Medulla oblongata (tissue), 1 donor: ENCODE results near the gene OSBP.
A peak's percentile ranks its signal among the peaks of the same experiment; 100 is the strongest.
"Not testable (repeated sequence)": the region's sequence is repeated elsewhere in the genome, so short reads cannot be mapped to it uniquely, and the experiment has no call there.

Source experiments
- DNase-seq: peaks from one replicate; pipeline ENCODE4 v3.0.0-alpha.2; 2015; ENCODE audit errors: extremely low spot score

The OSBP gene, protein sequence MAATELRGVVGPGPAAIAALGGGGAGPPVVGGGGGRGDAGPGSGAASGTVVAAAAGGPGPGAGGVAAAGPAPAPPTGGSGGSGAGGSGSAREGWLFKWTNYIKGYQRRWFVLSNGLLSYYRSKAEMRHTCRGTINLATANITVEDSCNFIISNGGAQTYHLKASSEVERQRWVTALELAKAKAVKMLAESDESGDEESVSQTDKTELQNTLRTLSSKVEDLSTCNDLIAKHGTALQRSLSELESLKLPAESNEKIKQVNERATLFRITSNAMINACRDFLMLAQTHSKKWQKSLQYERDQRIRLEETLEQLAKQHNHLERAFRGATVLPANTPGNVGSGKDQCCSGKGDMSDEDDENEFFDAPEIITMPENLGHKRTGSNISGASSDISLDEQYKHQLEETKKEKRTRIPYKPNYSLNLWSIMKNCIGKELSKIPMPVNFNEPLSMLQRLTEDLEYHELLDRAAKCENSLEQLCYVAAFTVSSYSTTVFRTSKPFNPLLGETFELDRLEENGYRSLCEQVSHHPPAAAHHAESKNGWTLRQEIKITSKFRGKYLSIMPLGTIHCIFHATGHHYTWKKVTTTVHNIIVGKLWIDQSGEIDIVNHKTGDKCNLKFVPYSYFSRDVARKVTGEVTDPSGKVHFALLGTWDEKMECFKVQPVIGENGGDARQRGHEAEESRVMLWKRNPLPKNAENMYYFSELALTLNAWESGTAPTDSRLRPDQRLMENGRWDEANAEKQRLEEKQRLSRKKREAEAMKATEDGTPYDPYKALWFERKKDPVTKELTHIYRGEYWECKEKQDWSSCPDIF

DNA sequence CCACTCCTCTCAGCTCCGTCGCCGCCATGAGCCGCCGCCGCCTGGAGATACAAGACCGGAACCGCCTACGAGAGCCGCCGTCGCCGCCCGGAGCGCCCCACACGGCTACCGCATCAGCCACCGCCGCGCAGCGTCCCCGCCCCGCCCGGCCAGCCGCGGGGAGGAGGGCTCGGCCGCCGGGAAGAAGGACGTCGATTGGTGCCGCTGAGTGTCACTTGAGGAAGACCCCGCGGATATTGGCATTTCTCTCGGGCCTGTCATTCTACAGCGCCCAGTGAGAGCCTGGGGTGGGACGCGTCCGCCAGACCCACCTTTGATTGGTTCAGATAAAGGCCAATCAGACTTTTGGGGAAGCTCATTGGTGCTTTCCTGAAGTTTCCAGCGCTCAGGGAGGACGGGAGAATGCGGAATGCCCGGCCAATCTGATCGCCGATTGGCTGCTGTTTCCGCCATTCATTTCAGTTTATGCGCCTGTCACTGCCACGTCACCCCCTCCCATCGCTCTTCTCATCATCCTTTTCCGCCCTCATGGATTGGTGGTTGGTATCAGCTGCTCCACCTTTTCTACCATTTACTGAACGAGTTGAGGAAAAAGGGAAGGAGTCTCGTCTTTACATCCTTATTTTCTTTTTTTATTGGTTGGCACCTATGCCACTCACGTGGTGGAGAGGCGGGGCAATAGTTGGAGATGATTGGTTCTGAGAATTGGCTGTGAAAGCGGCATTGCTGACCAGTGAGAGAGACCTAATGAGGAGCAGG, at the start of gene OSBP:
Gene OSBP (minus strand): TSS at position 138 of the 759 bp plus-strand sequence. CDS start 110 bp downstream, at position 28.
- peak; percentile 100 for DNase-seq

DNA sequence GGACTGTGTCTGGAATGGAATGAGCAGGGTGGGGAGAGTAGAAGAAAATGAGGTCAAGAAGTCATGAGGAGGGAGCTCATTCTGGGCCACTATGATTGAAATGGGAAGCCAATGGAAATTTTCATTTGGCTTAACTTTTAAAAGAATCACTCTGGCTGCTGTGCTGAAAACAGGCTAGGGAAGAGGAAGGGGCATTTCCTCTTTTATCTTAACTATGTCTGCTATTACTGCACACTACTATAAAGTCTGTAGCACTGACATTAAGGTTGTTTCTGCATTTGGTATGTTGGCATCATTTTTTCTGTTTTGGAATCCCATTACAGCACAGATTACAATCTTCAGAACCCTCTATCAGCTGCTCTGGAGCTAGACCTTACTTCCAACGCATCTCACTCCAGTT, 45.0 kb upstream of the OSBP start:
- peak; percentile 29 for DNase-seq

DNA sequence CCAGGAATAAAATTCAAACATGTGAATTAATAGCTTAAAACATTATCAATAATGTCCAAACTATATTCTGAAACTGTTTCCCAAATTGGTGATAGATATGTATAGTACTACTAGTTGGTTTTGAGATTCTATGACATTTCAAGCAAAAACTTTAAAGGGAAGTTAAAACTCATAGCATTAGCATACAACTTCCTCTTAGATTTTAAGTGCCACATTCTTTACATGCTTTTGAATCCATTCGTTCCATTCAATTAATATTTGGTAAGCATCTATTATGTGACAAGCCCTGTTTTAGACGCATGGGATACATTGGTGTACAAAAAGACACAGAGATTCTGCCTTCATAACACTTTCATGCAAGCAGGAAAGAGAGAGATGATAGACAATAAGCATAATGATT, 44.4 kb upstream of the OSBP start:
- DNase-seq: peak; percentile 13

DNA sequence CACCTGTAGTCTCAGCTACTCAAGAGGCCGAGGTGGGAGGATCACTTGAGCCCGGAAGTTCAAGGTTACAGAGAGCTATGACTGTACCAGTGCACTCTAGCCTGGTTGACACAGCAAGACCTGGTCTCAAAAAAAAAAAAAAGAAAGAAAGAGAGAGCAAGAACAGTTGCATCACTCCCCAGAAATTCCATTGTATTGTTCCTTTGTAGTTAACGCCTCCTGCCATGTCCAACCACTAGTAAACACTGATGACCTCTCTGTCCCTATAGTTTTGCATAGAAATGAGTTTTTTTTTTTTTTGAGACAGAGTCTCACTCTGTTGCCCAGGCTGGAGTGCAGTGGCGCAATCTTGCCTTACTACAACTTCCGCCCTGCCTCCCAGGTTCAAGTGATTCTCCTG, 42.5 kb upstream of the OSBP start:
- DNase-seq: no peak

DNA sequence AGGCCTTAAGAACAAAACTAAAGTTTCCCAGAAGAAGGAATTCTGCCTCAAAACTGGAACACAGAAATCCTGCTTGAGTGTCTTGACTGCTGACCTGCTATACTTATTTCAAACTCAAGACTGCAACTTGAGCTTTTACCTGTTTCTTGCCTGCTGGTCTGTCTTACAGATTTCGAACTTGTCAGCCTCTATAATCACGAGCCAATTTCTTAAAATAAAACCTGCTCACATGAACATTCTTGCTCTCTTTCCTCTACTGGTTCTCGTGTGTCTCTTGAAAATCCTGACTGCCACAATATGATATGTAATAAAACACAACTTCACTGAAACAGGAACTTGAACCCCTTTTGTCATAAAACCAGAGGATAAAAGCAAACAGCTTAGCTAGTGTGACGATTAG, 39.3 kb upstream of the OSBP start:
- no peak for DNase-seq

DNA sequence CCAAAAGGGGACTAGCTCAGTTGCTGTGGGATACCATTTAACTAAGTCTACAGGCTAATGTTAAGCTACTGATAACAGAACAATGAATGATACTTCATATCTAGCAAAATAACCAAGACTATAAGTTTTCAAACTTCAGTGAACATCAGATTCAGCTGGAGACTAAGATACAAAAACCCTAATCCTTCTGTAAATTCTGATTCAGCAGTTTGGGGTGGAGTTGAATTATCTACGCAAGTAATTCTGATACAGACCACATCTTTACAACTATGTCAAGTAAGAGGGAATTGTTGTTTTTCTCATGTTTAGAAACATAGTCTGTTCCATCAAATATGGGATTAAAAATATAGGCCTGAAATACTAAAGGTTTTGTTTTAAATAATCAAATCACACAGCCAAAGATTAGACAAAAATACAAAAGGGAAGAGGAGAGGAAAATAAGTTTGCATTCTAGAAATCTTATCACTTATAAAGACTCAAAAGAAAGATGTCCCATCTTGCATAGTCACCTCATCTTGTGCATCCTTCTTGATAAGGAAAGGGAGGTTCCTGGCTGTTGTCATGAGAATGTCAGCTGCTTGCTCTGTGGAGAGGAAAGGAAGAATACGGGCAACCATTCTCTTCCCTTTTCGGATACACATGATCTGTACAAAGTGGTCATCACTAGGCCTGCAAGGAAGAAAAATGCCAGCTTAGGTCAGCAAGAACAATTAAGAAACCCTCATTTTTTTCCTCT, 31.8 kb upstream of the OSBP start:
- DNase-seq: peak; percentile 33

DNA sequence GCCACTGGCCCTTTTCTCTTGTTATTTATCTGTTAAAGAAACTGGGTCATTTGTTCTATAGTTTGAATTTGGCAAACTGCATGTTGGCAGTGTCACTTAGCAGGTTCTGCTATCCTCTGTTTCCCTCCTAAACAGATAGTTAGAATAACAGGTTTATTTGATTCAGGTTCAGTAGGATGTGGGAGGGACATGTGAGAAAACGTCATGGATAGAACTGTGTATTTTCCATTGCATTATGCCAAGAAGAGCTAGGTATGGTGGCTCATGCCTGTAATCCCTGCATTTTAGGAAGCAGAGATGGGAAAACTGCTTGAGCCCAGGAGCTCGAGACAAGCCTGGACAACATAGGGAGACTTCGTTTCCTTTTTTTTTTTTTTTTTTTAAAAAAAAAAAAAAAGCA, 29.0 kb upstream of the OSBP start:
- no peak for DNase-seq

DNA sequence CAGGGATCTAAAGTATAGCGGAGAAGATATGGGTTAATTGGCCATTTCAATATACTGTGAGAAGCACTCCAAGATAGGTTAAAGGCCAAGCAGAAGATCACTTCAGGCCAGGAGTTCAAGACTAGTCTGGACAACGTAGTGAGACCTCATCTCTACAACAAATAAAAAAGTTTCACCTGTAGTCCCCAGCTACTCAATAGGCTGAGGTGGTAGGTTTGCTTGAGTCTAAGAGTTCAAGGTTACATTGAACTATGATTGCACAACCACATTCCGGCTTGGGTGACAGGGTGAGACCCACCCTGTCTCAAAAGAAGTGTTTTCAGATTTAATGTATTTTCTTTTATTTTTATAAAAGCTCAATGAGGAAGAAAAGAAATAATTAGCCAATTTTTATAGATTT, 27.8 kb upstream of the OSBP start:
- no peak for DNase-seq

DNA sequence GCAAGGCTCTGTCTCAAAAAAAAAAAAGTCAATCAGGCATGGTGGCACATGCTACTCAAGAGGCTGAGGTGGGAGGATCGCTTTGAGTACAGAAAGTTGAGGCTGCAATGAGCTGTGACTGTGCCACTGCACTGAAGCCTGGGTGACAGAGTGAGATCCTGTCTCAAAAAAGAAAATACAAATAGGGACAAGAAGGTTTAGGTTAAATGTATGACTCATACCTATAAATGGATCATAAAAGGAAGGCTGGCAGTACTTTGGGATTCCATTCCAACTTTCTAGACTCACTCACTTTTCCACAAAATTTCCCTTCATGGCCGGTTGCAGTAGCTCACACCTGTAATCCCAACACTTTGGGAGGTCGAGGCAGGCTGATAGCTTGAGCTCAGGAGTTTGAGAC, 25.6 kb upstream of the OSBP start:
- DNase-seq: no peak

DNA sequence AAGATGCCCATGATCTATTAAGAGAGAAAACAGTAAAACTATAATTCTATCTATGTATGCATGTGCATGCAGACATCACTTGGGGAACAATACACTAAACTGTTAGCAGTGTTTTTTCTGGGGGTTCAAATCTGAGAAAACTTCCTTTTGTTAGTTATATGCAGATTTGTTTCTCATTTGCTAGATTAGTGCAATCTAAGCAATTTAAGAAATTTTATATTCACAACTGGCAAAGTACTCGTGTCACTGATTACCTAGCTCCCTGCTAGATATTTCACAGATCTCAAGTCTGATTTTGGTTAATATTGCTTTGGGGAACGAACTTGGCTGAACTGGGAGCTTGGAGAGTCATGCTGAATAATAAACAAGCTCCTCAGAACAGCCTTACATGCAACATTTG, 14.9 kb upstream of the OSBP start:
- no peak for DNase-seq

DNA sequence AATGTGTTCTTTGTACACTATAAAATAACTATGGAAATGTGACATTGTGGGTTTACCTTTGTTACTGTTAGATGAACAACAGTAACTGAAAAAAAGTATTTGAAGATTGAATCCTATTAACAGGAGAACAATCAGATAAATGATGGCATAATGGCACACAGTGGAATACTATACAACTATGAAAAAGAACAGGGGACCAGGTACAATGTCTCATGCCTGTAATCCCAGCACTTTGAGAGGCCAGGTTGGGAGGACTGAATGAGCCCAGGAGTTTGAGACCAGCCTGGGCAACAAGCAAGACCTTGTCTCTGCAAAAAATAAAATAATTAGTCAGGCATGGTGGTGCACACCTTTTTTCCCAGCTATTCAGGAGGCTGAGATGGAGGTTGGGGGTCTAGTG, 14.4 kb upstream of the OSBP start:
- DNase-seq: no peak

DNA sequence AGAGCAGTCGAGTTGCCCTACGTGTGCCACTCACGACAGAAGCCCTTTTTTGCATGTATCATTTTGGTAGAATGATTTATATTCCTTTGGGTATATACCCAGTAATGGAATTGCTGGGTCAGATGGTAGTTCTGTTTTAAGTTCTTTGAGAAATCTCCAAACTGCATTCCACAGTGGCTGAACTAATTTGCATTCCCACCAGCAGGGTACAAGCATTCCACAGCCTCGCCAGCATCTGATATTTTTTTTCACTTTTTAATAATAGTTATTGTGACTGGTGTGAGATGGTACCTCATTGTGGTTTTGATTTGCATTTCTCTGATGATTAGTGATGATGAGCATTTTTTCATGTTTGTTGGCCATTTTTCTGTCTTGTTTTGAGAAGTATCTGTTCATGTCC, 11.4 kb upstream of the OSBP start:
- not testable (repeated sequence) for DNase-seq

DNA sequence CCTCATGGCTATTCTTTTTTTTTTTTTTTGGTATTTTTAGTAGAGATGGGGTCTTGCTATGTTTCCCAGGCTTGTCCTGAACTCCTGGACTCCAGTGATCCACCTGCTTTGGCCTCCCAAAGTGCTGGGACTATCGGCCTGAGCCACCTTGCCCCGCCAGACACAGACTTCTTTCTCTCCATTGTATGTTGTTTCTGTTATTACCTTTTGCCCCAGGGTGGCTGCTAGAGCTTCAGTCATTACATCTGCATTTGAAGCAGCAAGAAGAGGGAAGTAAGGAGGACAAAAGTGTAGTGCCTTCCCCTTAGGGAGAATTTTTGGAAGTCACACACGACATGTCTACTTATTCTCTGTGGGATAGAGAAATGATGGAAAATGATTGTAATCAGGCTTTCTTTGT, 10.1 kb upstream of the OSBP start:
- DNase-seq: no peak

DNA sequence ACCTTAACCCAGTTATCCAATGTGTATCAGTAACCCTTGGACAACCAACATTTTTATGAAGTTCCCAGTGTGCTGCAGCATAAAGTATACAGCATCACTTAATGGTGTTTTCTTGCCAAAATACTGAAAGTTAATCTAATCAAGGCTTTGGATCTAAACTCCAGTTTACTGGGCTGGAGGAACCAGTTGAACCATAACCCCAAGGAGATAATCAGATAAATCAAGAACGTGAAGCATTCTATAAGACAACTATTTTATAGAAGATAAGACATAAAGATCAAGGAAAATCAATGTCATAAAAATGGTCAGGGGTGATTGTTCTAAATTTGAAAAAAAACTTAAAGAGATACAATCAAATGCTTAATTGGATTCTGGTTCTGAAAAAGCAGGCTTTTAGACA, 2.3 kb upstream of the OSBP start:
- no peak for DNase-seq

DNA sequence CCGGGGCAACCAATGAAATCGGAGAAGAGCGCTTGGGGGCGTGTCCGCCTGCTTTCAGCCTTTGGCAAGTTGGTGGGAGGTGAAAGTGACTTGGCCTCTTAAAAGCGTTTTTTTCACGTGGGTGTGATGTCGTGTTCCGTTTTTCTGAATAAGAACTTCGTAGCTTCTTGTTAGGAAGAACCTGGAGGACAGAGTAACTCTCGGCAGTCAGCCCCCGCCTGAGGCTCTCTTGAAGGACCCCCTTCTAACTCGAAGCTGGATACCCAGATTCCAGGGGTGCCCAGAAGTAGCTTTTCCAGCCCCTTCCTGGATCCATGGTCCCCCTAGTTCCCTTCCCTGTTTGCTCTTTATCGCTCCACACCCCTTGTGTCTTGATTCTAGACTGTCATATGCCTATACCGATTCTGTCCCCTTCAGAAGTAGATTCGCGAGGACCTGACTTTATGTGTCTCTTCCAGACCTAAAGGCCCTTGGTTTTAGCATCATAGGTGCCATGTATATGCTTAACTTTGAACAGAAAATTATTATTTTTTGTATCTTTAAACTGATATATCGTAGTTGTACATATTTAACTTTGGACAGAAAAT, 915 bp upstream of the OSBP start:
- no peak for DNase-seq

DNA sequence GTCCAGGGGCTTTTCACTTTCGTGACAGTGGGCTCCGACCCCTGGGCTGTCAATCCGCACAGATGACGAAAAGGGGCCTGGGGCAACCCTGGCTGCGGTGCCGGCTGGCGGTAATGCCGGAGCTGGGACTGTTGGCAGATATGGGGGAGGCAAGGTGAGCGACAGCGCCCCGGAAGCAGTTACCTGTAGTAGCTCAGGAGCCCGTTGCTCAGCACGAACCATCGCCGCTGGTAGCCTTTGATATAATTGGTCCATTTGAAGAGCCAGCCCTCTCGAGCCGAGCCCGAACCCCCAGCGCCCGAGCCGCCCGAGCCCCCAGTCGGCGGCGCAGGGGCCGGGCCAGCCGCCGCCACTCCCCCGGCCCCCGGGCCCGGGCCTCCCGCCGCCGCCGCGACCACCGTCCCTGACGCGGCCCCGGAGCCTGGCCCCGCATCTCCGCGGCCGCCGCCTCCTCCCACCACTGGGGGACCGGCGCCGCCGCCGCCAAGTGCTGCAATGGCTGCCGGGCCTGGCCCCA, 396 bp downstream of the OSBP start:
- DNase-seq: no peak

DNA sequence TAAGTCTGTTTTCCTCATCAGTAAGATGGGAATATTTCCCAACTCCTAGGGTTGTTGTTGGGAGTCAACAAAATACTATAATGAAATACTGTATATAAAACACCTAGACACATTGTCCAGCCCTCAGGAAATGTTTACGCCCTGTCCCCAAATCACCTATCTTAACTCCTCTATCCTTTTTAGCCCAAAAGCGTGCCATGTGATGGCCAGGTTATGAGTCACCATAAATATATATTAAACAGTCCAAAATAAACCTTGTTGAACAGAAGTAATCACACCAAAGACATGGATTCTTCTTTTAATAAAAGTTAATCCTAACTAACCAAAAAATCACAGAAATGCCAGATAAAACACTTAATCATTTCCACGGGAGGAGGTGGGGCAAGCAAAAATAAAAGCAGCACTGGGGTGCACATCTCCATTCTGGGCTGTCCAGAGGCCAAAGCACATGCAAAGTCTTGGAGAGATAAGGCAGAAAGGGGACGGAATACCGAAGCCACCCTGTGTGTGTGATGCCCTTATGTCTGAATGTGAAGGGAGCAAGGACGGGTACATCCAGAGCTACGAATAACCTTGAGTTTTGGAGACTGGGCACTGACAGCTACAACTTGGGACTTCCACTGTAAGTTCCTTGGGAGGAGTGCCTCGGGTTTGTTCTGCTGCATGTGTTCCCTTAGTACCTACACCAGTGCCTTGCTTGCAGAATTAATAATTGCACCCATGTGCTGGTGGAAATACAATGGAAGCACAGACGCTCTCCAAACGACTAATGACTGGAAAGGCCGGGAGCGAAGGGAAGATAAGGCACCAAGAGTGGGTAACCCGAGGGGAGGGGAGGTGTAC, 1.1 kb downstream of the OSBP start:
- peak; percentile 33 for DNase-seq

DNA sequence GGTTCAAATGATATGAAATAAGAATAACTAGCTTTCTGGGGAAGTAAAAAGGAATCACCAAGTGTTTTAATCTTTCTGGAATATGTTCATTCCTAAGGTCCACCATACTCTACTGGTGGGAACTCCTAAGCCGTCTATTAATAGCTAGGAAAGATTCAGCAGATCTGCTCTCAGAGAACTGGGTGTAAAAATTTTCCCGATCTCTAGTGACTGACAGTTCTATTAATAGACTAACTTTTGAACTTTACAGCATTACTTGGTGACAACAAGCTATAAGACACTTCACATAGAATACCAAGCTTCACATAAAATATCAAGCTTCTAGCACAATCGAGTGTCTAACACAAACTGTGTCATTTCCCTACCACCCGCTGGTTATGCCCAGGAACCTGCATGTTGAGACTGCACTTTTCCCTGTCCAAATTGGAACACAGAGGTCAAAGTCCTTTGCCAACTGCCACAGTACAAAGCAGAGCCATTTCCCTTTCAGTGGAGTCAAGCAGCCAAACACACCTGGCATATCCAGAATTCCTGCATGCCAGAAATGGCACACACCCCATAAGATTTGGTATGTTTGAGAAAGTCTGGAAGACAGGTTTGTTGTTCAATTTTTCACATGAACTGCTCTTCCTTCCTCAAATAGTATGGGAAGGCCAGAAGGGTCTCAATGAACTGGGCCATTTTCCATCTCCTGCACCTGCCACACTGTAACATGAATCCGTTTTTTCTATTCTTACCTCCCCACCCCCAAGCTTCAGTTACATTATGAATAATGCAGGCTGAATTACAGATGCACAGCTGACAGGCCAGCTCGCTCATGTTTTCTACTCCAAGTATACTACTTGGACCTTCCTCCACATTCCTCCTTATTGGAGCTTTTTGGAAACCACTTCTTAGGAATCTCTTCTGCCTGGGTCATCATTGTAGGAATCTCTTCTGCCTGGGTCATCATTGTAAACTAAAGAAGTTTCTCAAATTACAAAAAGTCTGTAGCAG, 3.7 kb downstream of the OSBP start:
- DNase-seq: no peak

DNA sequence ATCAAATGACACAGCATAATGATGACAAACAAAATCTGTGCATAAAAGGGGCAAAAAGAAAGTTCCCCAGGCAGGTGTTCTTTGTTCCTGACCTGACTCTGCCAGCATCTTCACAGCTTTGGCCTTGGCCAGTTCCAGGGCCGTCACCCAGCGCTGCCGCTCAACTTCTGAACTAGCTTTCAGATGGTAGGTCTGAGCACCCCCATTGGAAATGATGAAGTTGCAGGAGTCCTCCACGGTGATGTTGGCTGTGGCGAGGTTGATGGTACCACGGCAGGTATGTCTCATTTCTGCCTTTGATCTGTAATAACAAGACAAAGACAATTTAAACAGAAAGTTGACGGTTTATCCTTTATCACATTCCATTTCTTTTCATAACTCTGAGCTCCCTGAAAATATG, 5.3 kb downstream of the OSBP start:
- no peak for DNase-seq
